ENCODE data around the gene OVOL3. TPM values are rescaled to one million over a fixed set of nuclear protein-coding genes. Genes with fewer than 3 reads are reported as not detected.

OVOL3 gene
- total and polyA plus RNA-seq, 4 donors = not detected

- Histone ChIP-seq H3K9me3 (ENCODE audit: control insufficient read depth in 4 of 4, low read length in 3 of 4) (no peaks in the 10 kb centered on the region), H3K9ac (ENCODE audit: low read depth in 1 of 2, low read length in 2 of 2) (no peak overlapping the region)
- TF ChIP-seq FOXA1 (IDR thresholded peaks at IDR 0.05) = no peak
- no peak for TF ChIP-seq MAX (IDR thresholded peaks at IDR 0.05)
- TF ChIP-seq SP1 (IDR thresholded peaks at IDR 0.05) = no peak
- no peak for TF ChIP-seq NR2F2 (IDR thresholded peaks at IDR 0.05)
- TF ChIP-seq, protein P1, sequence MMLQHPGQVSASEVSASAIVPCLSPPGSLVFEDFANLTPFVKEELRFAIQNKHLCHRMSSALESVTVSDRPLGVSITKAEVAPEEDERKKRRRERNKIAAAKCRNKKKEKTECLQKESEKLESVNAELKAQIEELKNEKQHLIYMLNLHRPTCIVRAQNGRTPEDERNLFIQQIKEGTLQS (IDR thresholded peaks at IDR 0.05) = no peak
- no peak for TF ChIP-seq JUND (IDR thresholded peaks at IDR 0.05)
- TF ChIP-seq EGR1 (IDR thresholded peaks at IDR 0.05; ENCODE audit: low read depth in 2 of 2) = no peak
- TF ChIP-seq RAD21 (IDR thresholded peaks at IDR 0.05) = no peak
- no peak for TF ChIP-seq GABPA (IDR thresholded peaks at IDR 0.05 in 1 of 2, conservative IDR thresholded peaks at IDR 0.05 in 1 of 2)
- no peak for TF ChIP-seq REST (IDR thresholded peaks at IDR 0.05)
- TF ChIP-seq, protein P2, sequence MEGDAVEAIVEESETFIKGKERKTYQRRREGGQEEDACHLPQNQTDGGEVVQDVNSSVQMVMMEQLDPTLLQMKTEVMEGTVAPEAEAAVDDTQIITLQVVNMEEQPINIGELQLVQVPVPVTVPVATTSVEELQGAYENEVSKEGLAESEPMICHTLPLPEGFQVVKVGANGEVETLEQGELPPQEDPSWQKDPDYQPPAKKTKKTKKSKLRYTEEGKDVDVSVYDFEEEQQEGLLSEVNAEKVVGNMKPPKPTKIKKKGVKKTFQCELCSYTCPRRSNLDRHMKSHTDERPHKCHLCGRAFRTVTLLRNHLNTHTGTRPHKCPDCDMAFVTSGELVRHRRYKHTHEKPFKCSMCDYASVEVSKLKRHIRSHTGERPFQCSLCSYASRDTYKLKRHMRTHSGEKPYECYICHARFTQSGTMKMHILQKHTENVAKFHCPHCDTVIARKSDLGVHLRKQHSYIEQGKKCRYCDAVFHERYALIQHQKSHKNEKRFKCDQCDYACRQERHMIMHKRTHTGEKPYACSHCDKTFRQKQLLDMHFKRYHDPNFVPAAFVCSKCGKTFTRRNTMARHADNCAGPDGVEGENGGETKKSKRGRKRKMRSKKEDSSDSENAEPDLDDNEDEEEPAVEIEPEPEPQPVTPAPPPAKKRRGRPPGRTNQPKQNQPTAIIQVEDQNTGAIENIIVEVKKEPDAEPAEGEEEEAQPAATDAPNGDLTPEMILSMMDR (IDR thresholded peaks at IDR 0.05; ENCODE audit: low read depth, low read length, missing input control) = no peak
- TF ChIP-seq HNF4G (IDR thresholded peaks at IDR 0.05) = no peak
- TF ChIP-seq, protein P3, sequence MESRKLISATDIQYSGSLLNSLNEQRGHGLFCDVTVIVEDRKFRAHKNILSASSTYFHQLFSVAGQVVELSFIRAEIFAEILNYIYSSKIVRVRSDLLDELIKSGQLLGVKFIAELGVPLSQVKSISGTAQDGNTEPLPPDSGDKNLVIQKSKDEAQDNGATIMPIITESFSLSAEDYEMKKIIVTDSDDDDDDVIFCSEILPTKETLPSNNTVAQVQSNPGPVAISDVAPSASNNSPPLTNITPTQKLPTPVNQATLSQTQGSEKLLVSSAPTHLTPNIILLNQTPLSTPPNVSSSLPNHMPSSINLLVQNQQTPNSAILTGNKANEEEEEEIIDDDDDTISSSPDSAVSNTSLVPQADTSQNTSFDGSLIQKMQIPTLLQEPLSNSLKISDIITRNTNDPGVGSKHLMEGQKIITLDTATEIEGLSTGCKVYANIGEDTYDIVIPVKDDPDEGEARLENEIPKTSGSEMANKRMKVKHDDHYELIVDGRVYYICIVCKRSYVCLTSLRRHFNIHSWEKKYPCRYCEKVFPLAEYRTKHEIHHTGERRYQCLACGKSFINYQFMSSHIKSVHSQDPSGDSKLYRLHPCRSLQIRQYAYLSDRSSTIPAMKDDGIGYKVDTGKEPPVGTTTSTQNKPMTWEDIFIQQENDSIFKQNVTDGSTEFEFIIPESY (IDR thresholded peaks at IDR 0.05) = no peak
- no peak for TF ChIP-seq HNF4A (conservative IDR thresholded peaks at IDR 0.05)
- TF ChIP-seq FOXA2 (IDR thresholded peaks at IDR 0.05) = no peak
Observed at GRCh38 chr19:36120092-36120983, 9.4 kb downstream of the OVOL3 start.

More at GRCh38 chr19:36120092-36120983, 9.4 kb downstream of the OVOL3 start:
- no peak for DNase-seq (ENCODE audit: low spot score)
- peaks cover 8 to 25% (median 11%) of the 10 kb centered on the region in 4 donors for H3K36me3 ChIP-seq (ENCODE audit: control insufficient read depth in 4 of 4, insufficient read depth in 3 of 4, low read depth in 1 of 4, low read length in 3 of 4)
- H3K27ac ChIP-seq (ENCODE audit: low read depth in 1 of 2, low read length in 2 of 2) = no peak overlapping the region
- 91% methylated on average over 26 of the region's 26 CpGs for whole genome bisulfite sequencing
- no peak overlapping the region for H3K4me3 ChIP-seq (ENCODE audit: low read depth in 1 of 3, low read length in 3 of 3)
- peaks cover 0 to 9% (median 8%) of the 10 kb centered on the region in 4 donors for H3K4me1 ChIP-seq (ENCODE audit: control insufficient read depth in 4 of 4, insufficient read depth in 4 of 4, low read length in 3 of 4)
- H3K27me3 ChIP-seq (ENCODE audit: control insufficient read depth in 4 of 4, insufficient read depth in 4 of 4, low read length in 3 of 4) = no peaks in the 10 kb centered on the region
